COR-L47 (cell line): Measurements from ENCODE around the gene ARPC2.
A peak's percentile ranks its signal among the peaks of the same experiment; 100 is the strongest.

Experiments
- DNase-seq: peaks from one replicate; lab custom pipeline; 2025; lab: John Stamatoyannopoulos, UW

Gene ARPC2

GRCh38 chr2:218255446-218255845, 38.5 kb downstream of the ARPC2 start:
- no peak for DNase-seq

GRCh38 chr2:218256612-218257350, 39.8 kb downstream of the ARPC2 start:
- DNase-seq = no peak

- DNase-seq = no peak
These were observed 40.5 kb downstream of the ARPC2 start for GRCh38 chr2:218257390-218257981.

- no peak for DNase-seq
These were observed 42.3 kb downstream of the ARPC2 start for GRCh38 chr2:218259099-218259961.

- no peak for DNase-seq
These were observed 43.2 kb downstream of the ARPC2 start for GRCh38 chr2:218260166-218260565.

- no peak for DNase-seq
These were observed 43.9 kb downstream of the ARPC2 start, which contains the start of gene GPBAR1 for GRCh38 chr2:218260742-218261422. Gene GPBAR1 (plus strand): TSS chr2:218261015. CDS start chr2:218262725, 1,710 bp downstream.

GRCh38 chr2:218261423-218262236, 44.6 kb downstream of the ARPC2 start:
- DNase-seq = no peak

- no peak for DNase-seq
These were observed 45.2 kb downstream of the ARPC2 start for GRCh38 chr2:218262237-218262600.

GRCh38 chr2:218262631-218263586, 45.9 kb downstream of the ARPC2 start:
- no peak for DNase-seq

GRCh38 chr2:218263817-218264641, 47.0 kb downstream of the ARPC2 start:
- DNase-seq = no peak

GRCh38 chr2:218264773-218265561, 48.0 kb downstream of the ARPC2 start:
- DNase-seq = no peak

GRCh38 chr2:218265626-218266025, 48.6 kb downstream of the ARPC2 start:
- DNase-seq = no peak

GRCh38 chr2:218266316-218266979, 49.5 kb downstream of the ARPC2 start:
- DNase-seq = no peak

- DNase-seq = no peak
These were observed 50.3 kb downstream of the ARPC2 start for GRCh38 chr2:218267259-218267658.

- DNase-seq = peak; percentile 99
These were observed 53.1 kb downstream of the ARPC2 start, which contains the start of the genes AAMP and PNKD for GRCh38 chr2:218269900-218270720. Gene AAMP (minus strand): TSS chr2:218270137. CDS start chr2:218270086, 51 bp downstream. Gene PNKD (plus strand): TSS chr2:218270519. CDS start chr2:218270536, 17 bp downstream.

GRCh38 chr2:218270721-218271486, 53.9 kb downstream of the ARPC2 start:
- no peak for DNase-seq
